Measurements from ENCODE around the gene LTF. TPM values are rescaled to one million over a fixed set of nuclear protein-coding genes. Genes with fewer than 3 reads are reported as not detected.
A peak's percentile ranks its signal among the peaks of the same experiment; 100 is the strongest.

LTF gene
- total and polyA plus RNA-seq, 9 of the 15 experiments (the other 6 are each of a cell fraction or from before 2014, with no cell fraction given), result 0.07 TPM; not detected in 8

DNA sequence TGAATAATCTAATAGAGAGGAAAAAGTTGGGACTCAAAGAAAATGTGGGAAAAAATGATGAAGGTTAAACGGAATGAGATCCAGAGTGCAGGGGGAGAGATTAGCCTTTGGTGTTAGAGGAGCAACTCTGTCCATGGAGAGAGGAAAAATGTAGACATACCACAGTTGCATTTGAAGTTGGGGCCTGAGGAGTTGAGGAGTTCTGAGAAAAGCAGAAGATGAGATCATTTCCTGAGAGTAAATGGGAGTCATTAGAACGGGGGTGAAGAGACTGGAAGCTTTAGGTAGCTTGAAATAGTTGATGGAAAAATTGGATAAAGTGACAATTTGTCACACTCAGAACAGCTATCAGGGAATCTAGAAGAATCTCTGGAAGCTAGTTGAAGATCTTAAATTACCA is 65.1 kb downstream of the LTF start:
- peak in 1 of 4 experiments; percentile 39 for DNase-seq (ENCODE audit: extremely low read depth in 1 of 4, low spot score in 3 of 4)
- ChIA-PET POLR2A (interaction anchor here (0.7 to 1.7 kb wide), 7 partner anchors 8 to 611 kb away, joined by 3 to 7 read pairs (median 4); partner anchors contain the start of gene CCR2), CTCF (ENCODE audit: low intra/inter-chr PET ratio) (no interaction called here)
- Histone ChIP-seq H3K4me3 (no peak overlapping the region), H3K4me2 (ENCODE audit: insufficient read depth, low read length) (peak overlapping the region; percentile 26; the same call in 1 of the 2 replicates), H3K9ac (ENCODE audit: insufficient read depth in 1 of 2, low read depth in 2 of 2, low read length in 2 of 2) (no peak overlapping the region), H3K27me3 (ENCODE audit: control insufficient read depth in 2 of 2, insufficient read depth in 2 of 2, low read length in 2 of 2) (peaks cover 0 to 11% of the 10 kb centered on the region in 2 experiments; a peak in 2 of 5 replicates), H3K27ac (ENCODE audit: extremely low read depth, low read depth, low read length) (peak overlapping the region; percentile 13; the same call in 1 of the 3 replicates), H3K9me1 (ENCODE audit: control insufficient read depth, insufficient read depth, low read length) (no peaks in the 10 kb centered on the region), H3K36me3 (ENCODE audit: control insufficient read depth, insufficient read depth, low read length) (no peaks in the 10 kb centered on the region), H2AFZ (ENCODE audit: low read depth, low read length) (no peak overlapping the region), H4K20me1 (replicated peaks; ENCODE audit: control insufficient read depth, insufficient read depth, low read length) (no peaks in the 10 kb centered on the region), H3K4me1 (replicated peaks in 1 of 2; ENCODE audit: control insufficient read depth in 2 of 2, insufficient read depth in 2 of 2, low read length in 2 of 2) (peaks cover 10 to 39% of the 10 kb centered on the region in 2 experiments), H3K79me2 (ENCODE audit: control insufficient read depth, insufficient read depth, low read length) (no peaks in the 10 kb centered on the region), H3K9me3 (replicated peaks; ENCODE audit: control insufficient read depth, insufficient read depth, low read depth, low read length) (no peaks in the 10 kb centered on the region)
- no TSS peak for BruUV-seq (replicated peaks)
- in situ Hi-C loops (cut with MboI), result no loop called here
- FAIRE-seq, result no peak
- TF ChIP-seq, protein P1, sequence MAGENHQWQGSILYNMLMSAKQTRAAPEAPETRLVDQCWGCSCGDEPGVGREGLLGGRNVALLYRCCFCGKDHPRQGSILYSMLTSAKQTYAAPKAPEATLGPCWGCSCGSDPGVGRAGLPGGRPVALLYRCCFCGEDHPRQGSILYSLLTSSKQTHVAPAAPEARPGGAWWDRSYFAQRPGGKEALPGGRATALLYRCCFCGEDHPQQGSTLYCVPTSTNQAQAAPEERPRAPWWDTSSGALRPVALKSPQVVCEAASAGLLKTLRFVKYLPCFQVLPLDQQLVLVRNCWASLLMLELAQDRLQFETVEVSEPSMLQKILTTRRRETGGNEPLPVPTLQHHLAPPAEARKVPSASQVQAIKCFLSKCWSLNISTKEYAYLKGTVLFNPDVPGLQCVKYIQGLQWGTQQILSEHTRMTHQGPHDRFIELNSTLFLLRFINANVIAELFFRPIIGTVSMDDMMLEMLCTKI (IDR thresholded peaks at IDR 0.05; ENCODE audit: partially characterized antibody), result no peak
- TF ChIP-seq LEF1 (IDR thresholded peaks at IDR 0.05) (peak; percentile 28; the same call in 1 of the 2 replicates), HSF4 (CRISPR knock-in tag; IDR thresholded peaks at IDR 0.05; ENCODE audit: borderline replicate concordance) (no peak), MCM7 (IDR thresholded peaks at IDR 0.05) (no peak), ETV5 (CRISPR knock-in tag; IDR thresholded peaks at IDR 0.05; ENCODE audit: low read depth) (no peak), ATF7 (IDR thresholded peaks at IDR 0.05) (peak; percentile 31; the same call in 1 of the 2 replicates), ETV1 (tag; conservative IDR thresholded peaks at IDR 0.05; ENCODE audit: low read depth) (peak; percentile 76), JUN (IDR thresholded peaks at IDR 0.05; ENCODE audit: borderline replicate concordance, low read depth, low read length) (peak; percentile 86), JUN (CRISPR knock-in tag; IDR thresholded peaks at IDR 0.05; ENCODE audit: borderline replicate concordance) (no peak), JUND (IDR thresholded peaks at IDR 0.05; ENCODE audit: borderline replicate concordance, low read depth, low read length) (peak; percentile 86), JUND (tag; IDR thresholded peaks at IDR 0.05; ENCODE audit: borderline replicate concordance, low read depth, low read length) (peak; percentile 76; the same call in 2 of the 3 replicates), ZNF584 (CRISPR knock-in tag; IDR thresholded peaks at IDR 0.05; ENCODE audit: low read depth) (0 out of 2 replicates have a peak, but pooled peaks have one; percentile 39), NEUROD1 (IDR thresholded peaks at IDR 0.05; ENCODE audit: borderline replicate concordance, low read depth, low read length, partially characterized antibody) (no peak), ZNF589 (CRISPR knock-in tag; IDR thresholded peaks at IDR 0.05; ENCODE audit: low read depth) (peak; percentile 68; the same call in 1 of the 2 replicates), SMARCC2 (IDR thresholded peaks at IDR 0.05; ENCODE audit: low read depth) (peak; percentile 25; the same call in 1 of the 2 replicates), NFRKB (IDR thresholded peaks at IDR 0.05; ENCODE audit: low read depth) (0 out of 2 replicates have a peak, but pooled peaks have one; percentile 46)
- TF ChIP-seq, protein P2, sequence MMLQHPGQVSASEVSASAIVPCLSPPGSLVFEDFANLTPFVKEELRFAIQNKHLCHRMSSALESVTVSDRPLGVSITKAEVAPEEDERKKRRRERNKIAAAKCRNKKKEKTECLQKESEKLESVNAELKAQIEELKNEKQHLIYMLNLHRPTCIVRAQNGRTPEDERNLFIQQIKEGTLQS (IDR thresholded peaks at IDR 0.05), result peak; percentile 75
- TF ChIP-seq, protein P2 (CRISPR knock-in tag; conservative IDR thresholded peaks at IDR 0.05), result no peak
- TF ChIP-seq, protein P3, sequence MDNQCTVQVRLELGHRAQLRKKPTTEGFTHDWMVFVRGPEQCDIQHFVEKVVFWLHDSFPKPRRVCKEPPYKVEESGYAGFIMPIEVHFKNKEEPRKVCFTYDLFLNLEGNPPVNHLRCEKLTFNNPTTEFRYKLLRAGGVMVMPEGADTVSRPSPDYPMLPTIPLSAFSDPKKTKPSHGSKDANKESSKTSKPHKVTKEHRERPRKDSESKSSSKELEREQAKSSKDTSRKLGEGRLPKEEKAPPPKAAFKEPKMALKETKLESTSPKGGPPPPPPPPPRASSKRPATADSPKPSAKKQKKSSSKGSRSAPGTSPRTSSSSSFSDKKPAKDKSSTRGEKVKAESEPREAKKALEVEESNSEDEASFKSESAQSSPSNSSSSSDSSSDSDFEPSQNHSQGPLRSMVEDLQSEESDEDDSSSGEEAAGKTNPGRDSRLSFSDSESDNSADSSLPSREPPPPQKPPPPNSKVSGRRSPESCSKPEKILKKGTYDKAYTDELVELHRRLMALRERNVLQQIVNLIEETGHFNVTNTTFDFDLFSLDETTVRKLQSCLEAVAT (IDR thresholded peaks at IDR 0.05), result peak in 1 of 2 experiments; percentile 26; a peak in 1 of 4 replicates
- intact Hi-C loops (cut with micrococcal nuclease), result no loop called here
- peak; percentile 13; the same call in 1 of the 3 replicates for ATAC-seq
- WGBS (ENCODE audit: insufficient coverage, low coverage, missing lambda C conversion rate), result 0% methylated on average over 2 of the region's 2 CpGs

Data from K562 (cell line).